TTC549 (cell line): ENCODE measurements around the gene ABCG1.
"Not testable (repeated sequence)": the region's sequence is repeated elsewhere in the genome, so short reads cannot be mapped to it uniquely, and the experiment has no call there.

Experiments
- FAIRE-seq: peaks from 2 replicates; lab custom pipeline; 2012; peaks lifted over from hg19 to GRCh38; lab: Jason Lieb, UNC

ABCG1 gene

GRCh38 chr21:42291751-42292562 is 73.0 kb downstream of the ABCG1 start:
- FAIRE-seq, result no peak

- not testable (repeated sequence) for FAIRE-seq
Measured at GRCh38 chr21:42292563-42293142, 73.7 kb downstream of the ABCG1 start.

- no peak for FAIRE-seq
Measured at GRCh38 chr21:42293649-42294272, 74.8 kb downstream of the ABCG1 start.

- FAIRE-seq, result no peak
Measured at GRCh38 chr21:42294273-42294880, 75.4 kb downstream of the ABCG1 start.

GRCh38 chr21:42295845-42296244 is 76.9 kb downstream of the ABCG1 start:
- FAIRE-seq, result no peak

- no peak for FAIRE-seq
Measured at GRCh38 chr21:42296501-42296900, 77.6 kb downstream of the ABCG1 start.

- FAIRE-seq, result no peak
Measured at GRCh38 chr21:42297377-42297776, 78.4 kb downstream of the ABCG1 start.

GRCh38 chr21:42298237-42298636 is 79.3 kb downstream of the ABCG1 start:
- no peak for FAIRE-seq

- FAIRE-seq, result no peak
Measured at GRCh38 chr21:42298657-42299056, 79.7 kb downstream of the ABCG1 start.

GRCh38 chr21:42299324-42300044 is 80.5 kb downstream of the ABCG1 start:
- no peak for FAIRE-seq

GRCh38 chr21:42300045-42300583 is 81.2 kb downstream of the ABCG1 start:
- FAIRE-seq, result no peak

- FAIRE-seq, result no peak
Measured at GRCh38 chr21:42300956-42301355, 82.0 kb downstream of the ABCG1 start.

GRCh38 chr21:42301371-42302075 is 82.6 kb downstream of the ABCG1 start:
- no peak for FAIRE-seq

- no peak for FAIRE-seq
Measured at GRCh38 chr21:42302076-42302650, 83.2 kb downstream of the ABCG1 start.

- no peak for FAIRE-seq
Measured at GRCh38 chr21:42302794-42303193, 83.9 kb downstream of the ABCG1 start.

- FAIRE-seq, result no peak
Measured at GRCh38 chr21:42303443-42303842, 84.5 kb downstream of the ABCG1 start.

GRCh38 chr21:42304556-42305454 is 85.9 kb downstream of the ABCG1 start:
- FAIRE-seq, result no peak

- FAIRE-seq, result no peak
Measured at GRCh38 chr21:42305707-42306147, 86.8 kb downstream of the ABCG1 start.

GRCh38 chr21:42306366-42307035 is 87.6 kb downstream of the ABCG1 start:
- FAIRE-seq, result no peak
